ENCODE measurements around the gene CAPG.
A peak's percentile ranks its signal among the peaks of the same experiment; 100 is the strongest.
"Not testable (repeated sequence)": the region's sequence is repeated elsewhere in the genome, so short reads cannot be mapped to it uniquely, and the experiment has no call there.

The CAPG gene

GRCh38 chr2:85396531-85397470, 13.4 kb downstream of the CAPG start:
- no peak for DNase-seq (ENCODE audit: low spot score)

- no peak for DNase-seq (ENCODE audit: low spot score)
These were observed 14.2 kb downstream of the CAPG start for GRCh38 chr2:85395912-85396475.

- no peak for DNase-seq (ENCODE audit: low spot score)
These were observed 15.2 kb downstream of the CAPG start for GRCh38 chr2:85394976-85395375.

- no peak for DNase-seq (ENCODE audit: low spot score)
These were observed 15.9 kb downstream of the CAPG start for GRCh38 chr2:85394261-85394681.

GRCh38 chr2:85393836-85394235, 16.3 kb downstream of the CAPG start:
- peak; percentile 80 for DNase-seq (ENCODE audit: low spot score)

- DNase-seq (ENCODE audit: low spot score) = peak; percentile 57
These were observed 19.1 kb downstream of the CAPG start for GRCh38 chr2:85390941-85391669.

- DNase-seq (ENCODE audit: low spot score) = no peak
These were observed 21.2 kb downstream of the CAPG start for GRCh38 chr2:85388878-85389538.

GRCh38 chr2:85387754-85388153, 22.4 kb downstream of the CAPG start:
- DNase-seq (ENCODE audit: low spot score) = no peak

- DNase-seq (ENCODE audit: low spot score) = no peak
These were observed 24.4 kb downstream of the CAPG start for GRCh38 chr2:85385746-85386145.

GRCh38 chr2:85383850-85384249, 26.3 kb downstream of the CAPG start:
- no peak for DNase-seq (ENCODE audit: low spot score)

GRCh38 chr2:85383151-85383550, 27.0 kb downstream of the CAPG start:
- not testable (repeated sequence) for DNase-seq (ENCODE audit: low spot score)

GRCh38 chr2:85380048-85380447, 30.1 kb downstream of the CAPG start:
- DNase-seq (ENCODE audit: low spot score) = no peak

GRCh38 chr2:85378257-85378656, 31.9 kb downstream of the CAPG start:
- no peak for DNase-seq (ENCODE audit: low spot score)

GRCh38 chr2:85377083-85377482, 33.1 kb downstream of the CAPG start:
- no peak for DNase-seq (ENCODE audit: low spot score)

- DNase-seq (ENCODE audit: low spot score) = no peak
These were observed 33.7 kb downstream of the CAPG start for GRCh38 chr2:85376291-85377065.

GRCh38 chr2:85371045-85371444, 39.1 kb downstream of the CAPG start:
- DNase-seq (ENCODE audit: low spot score) = no peak

GRCh38 chr2:85369500-85369899, 40.7 kb downstream of the CAPG start:
- DNase-seq (ENCODE audit: low spot score) = no peak

- no peak for DNase-seq (ENCODE audit: low spot score)
These were observed 41.2 kb downstream of the CAPG start for GRCh38 chr2:85368921-85369320.

- DNase-seq (ENCODE audit: low spot score) = no peak
These were observed 43.0 kb downstream of the CAPG start for GRCh38 chr2:85367180-85367579.

GRCh38 chr2:85362653-85363387, 47.3 kb downstream of the CAPG start:
- DNase-seq (ENCODE audit: low spot score) = not testable (repeated sequence)

- no peak for DNase-seq (ENCODE audit: low spot score)
These were observed 52.4 kb downstream of the CAPG start for GRCh38 chr2:85357736-85358135.
